Measurements from ENCODE around the gene VWA8.

DNA sequence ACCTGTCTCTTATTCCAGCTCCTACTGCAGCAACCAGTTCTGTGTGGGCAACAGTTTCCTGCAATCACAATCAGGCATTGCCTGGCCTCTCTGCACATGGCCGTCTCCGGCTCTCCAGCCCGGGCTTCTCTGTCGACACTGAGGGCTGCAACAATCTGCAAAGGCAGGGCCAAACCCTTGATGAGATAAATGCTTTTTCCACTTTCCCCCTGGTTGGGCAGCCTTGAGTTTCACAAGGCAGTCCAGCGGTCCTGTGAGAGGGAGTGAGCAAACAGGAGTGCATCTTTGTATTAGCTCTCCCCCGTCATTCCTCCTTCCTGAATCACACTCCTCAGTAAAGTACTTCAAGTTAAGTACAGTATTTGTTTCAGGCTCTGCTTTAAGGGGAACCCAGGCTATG is 40.7 kb upstream of the VWA8 start:
- TF ChIP-seq EP300 (IDR thresholded peaks at IDR 0.05) (no peak), POLR2AphosphoS5 (IDR thresholded peaks at IDR 0.05) (no peak)
